Astrocyte of the hippocampus (primary cell): ENCODE data around the gene OR52E2.

Experiments
- DNase-seq: peaks from one replicate; pipeline ENCODE4 v3.0.0; 2011; ENCODE audit warnings: low read depth, low spot score

OR52E2 gene

DNA sequence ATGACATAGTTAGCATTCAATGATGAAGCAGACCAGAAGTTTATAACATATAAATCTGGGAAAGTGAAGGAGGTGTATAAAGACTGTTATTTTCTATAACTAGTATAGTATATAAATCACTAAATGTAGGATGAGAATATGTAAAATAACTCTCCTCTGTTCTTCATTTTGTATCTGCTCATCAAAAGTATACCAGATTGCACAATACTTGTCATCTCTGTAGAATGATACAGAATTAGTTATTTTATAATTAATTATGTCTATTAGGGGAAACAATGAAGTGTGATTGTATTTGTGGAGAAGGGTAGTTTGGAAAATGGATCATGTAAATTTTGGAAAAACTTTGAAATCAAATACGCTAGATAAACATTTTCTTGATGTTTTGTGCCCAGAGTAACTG, 46.4 kb downstream of the OR52E2 start:
- DNase-seq = no peak

DNA sequence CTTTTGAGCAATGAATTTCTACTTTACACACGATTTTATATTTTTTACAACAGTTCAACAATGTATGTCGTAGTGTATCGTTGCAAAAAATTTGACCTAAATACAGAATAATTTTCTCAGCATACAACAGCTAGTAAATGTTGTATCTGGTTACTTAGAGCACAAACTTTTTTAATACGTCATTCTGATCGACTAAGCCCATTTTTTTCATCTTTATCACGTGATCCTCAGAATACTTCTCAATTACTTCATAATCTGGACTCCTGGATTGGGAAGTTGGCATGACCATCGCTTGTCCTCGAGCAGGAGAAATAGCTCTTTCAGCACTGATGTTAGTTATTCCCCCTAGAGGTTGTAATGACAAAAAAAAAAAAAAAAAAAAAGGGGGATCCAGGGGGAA, 48.2 kb downstream of the OR52E2 start:
- DNase-seq = no peak
